H9 (cell line): Measurements from ENCODE around the gene EN1. TPM values are rescaled to one million over a fixed set of nuclear protein-coding genes. Genes with fewer than 3 reads are reported as not detected.

Experiments used
- DNase-seq: peaks from one replicate; pipeline ENCODE4 v3.0.0-alpha.2; 2017
- H2AFZ ChIP-seq: one replicate; pipeline ENCODE4 v1.6.1; 2013; ENCODE audit warnings: mild to moderate bottlenecking, low read length, control low read depth, moderate library complexity
- H2AK5ac ChIP-seq: 2 replicates; pipeline ENCODE4 v1.6.1; 2013; ENCODE audit warnings: low read length, control low read depth, mixed read lengths; ENCODE audit not compliant: insufficient read length
- H2BK120ac ChIP-seq: one replicate; pipeline ENCODE4 v1.6.1; 2013; ENCODE audit warnings: low read depth, mild to moderate bottlenecking, low read length, control low read depth, inconsistent platforms; ENCODE audit not compliant: poor library complexity, severe bottlenecking
- H2BK12ac ChIP-seq: 2 replicates; pipeline ENCODE4 v1.6.1; 2013; ENCODE audit warnings: low read length, control low read depth, mixed read lengths, low read depth; ENCODE audit not compliant: insufficient read length
- H2BK15ac ChIP-seq: 2 replicates; pipeline ENCODE4 v1.6.1; 2013; ENCODE audit warnings: low read depth, low read length, control low read depth
- H2BK20ac ChIP-seq: one replicate; pipeline ENCODE4 v1.6.1; 2013; ENCODE audit warnings: low read depth, mild to moderate bottlenecking, low read length, control low read depth, inconsistent platforms; ENCODE audit not compliant: poor library complexity, severe bottlenecking
- H2BK5ac ChIP-seq: 2 replicates; pipeline ENCODE4 v1.6.1; 2013; ENCODE audit warnings: low read length, control low read depth, mixed read lengths; ENCODE audit not compliant: insufficient read length
- H3K14ac ChIP-seq: 2 replicates; pipeline ENCODE4 v1.6.1; 2013; ENCODE audit warnings: low read length, control low read depth; ENCODE audit not compliant: insufficient read depth
- H3K18ac ChIP-seq: 2 replicates; pipeline ENCODE4 v1.6.1; 2013; ENCODE audit warnings: low read depth, mild to moderate bottlenecking, mixed read lengths, low read length, control low read depth; ENCODE audit not compliant: insufficient read length
- H3K23ac ChIP-seq: 2 replicates; pipeline ENCODE4 v1.6.1; 2013; ENCODE audit warnings: low read length, control low read depth, mixed read lengths, low read depth; ENCODE audit not compliant: insufficient read length
- H3K23me2 ChIP-seq: 2 replicates; pipeline ENCODE4 v1.6.1; 2013; ENCODE audit warnings: low read depth, mild to moderate bottlenecking, mixed read lengths, low read length, control low read depth; ENCODE audit not compliant: insufficient read length, poor library complexity, severe bottlenecking
- H3K27ac ChIP-seq: 2 replicates; pipeline ENCODE4 v1.5.1; 2013; ENCODE audit warnings: low read length, control low read depth, mixed read lengths, low read depth; ENCODE audit not compliant: insufficient read length
- H3K27me3 ChIP-seq: 2 replicates; pipeline ENCODE4 v1.6.1; 2013; ENCODE audit warnings: low read length, control low read depth, inconsistent platforms; ENCODE audit not compliant: insufficient read depth
- H3K4ac ChIP-seq: 2 replicates; pipeline ENCODE4 v1.6.1; 2013; ENCODE audit warnings: low read depth, mild to moderate bottlenecking, control low read depth, inconsistent platforms, low read length, moderate library complexity
- H3K4me1 ChIP-seq: 2 replicates; pipeline ENCODE4 v1.6.1; 2013; ENCODE audit warnings: low read length, control low read depth, inconsistent platforms; ENCODE audit not compliant: insufficient read depth
- H3K4me2 ChIP-seq: 2 replicates; pipeline ENCODE4 v1.6.1; 2013; ENCODE audit warnings: low read length, control low read depth, mixed read lengths; ENCODE audit not compliant: insufficient read length, insufficient read depth
- H3K56ac ChIP-seq: 2 replicates; pipeline ENCODE4 v1.6.1; 2013; ENCODE audit warnings: low read depth, mild to moderate bottlenecking, mixed read lengths, low read length, control low read depth; ENCODE audit not compliant: insufficient read length
- H3K79me1 ChIP-seq: 2 replicates; pipeline ENCODE4 v1.6.1; 2013; ENCODE audit warnings: low read depth, mild to moderate bottlenecking, moderate library complexity, low read length, control low read depth, inconsistent platforms; ENCODE audit not compliant: insufficient read depth, poor library complexity, severe bottlenecking
- H3K79me2 ChIP-seq: 2 replicates; pipeline ENCODE4 v1.6.1; 2013; ENCODE audit warnings: low read length, control low read depth, inconsistent platforms; ENCODE audit not compliant: insufficient read depth
- H3K9ac ChIP-seq: 2 replicates; pipeline ENCODE4 v1.6.1; 2013; ENCODE audit warnings: low read length, control low read depth, mixed read lengths; ENCODE audit not compliant: insufficient read length; ENCODE audit errors: extremely low read depth
- H3K9me3 ChIP-seq: one replicate; pipeline ENCODE4 v1.6.1; 2013; ENCODE audit warnings: low read depth, low read length, inconsistent platforms; ENCODE audit not compliant: control insufficient read depth
- H3T11ph ChIP-seq: one replicate; pipeline ENCODE4 v1.6.1; 2013; ENCODE audit warnings: mild to moderate bottlenecking, low read length, control low read depth, inconsistent platforms
- H4K20me1 ChIP-seq: one replicate; pipeline ENCODE4 v1.6.1; 2013; ENCODE audit not compliant: control insufficient read depth, insufficient read length, insufficient read depth
- H4K5ac ChIP-seq: 2 replicates; pipeline ENCODE4 v1.6.1; 2013; ENCODE audit warnings: low read depth, mild to moderate bottlenecking, mixed read lengths, low read length, control low read depth; ENCODE audit not compliant: insufficient read length
- H4K8ac ChIP-seq: replicated peaks from 2 replicates; pipeline ENCODE4 v1.6.1; 2013; ENCODE audit warnings: low read length, control low read depth, mixed read lengths, low read depth; ENCODE audit not compliant: insufficient read length
- H4K91ac ChIP-seq: 2 replicates; pipeline ENCODE4 v1.6.1; 2013; ENCODE audit warnings: low read depth, mild to moderate bottlenecking, moderate library complexity, mixed read lengths, low read length, control low read depth; ENCODE audit not compliant: insufficient read length
- H3K27ac Mint-ChIP-seq, 3 experiments: 2 replicates in 2 of 3; 3 replicates in 1 of 3; pipeline ENCODE4 v1.8.0; 2020 to 2021; ENCODE audit warnings: mixed read lengths in 3 of 3, mild to moderate bottlenecking in 1 of 3, moderate library complexity in 1 of 3
- H3K27me3 Mint-ChIP-seq: 2 replicates; pipeline ENCODE4 v1.8.0; 2021; ENCODE audit warnings: low read depth, mild to moderate bottlenecking, moderate library complexity, mixed read lengths
- H3K36me3 Mint-ChIP-seq, 3 experiments: 2 replicates in 2 of 3; 3 replicates in 1 of 3; pipeline ENCODE4 v1.8.0; 2020 to 2021; ENCODE audit warnings: low read depth in 3 of 3, mixed read lengths in 3 of 3; ENCODE audit not compliant: insufficient read depth in 1 of 3
- H3K4me1 Mint-ChIP-seq, 2 experiments: 2 replicates each; pipeline ENCODE4 v1.8.0; 2020; ENCODE audit warnings: mixed read lengths in 2 of 2
- H3K4me3 Mint-ChIP-seq, 2 experiments: 2 replicates in 1 of 2; 3 replicates in 1 of 2; pipeline ENCODE4 v1.8.0; 2020 to 2021; ENCODE audit warnings: mild to moderate bottlenecking in 2 of 2, mixed read lengths in 2 of 2, moderate library complexity in 1 of 2
- H3K9me3 Mint-ChIP-seq, 2 experiments: 2 replicates in 1 of 2; 3 replicates in 1 of 2; pipeline ENCODE4 v1.8.0; 2020; ENCODE audit warnings: mild to moderate bottlenecking in 2 of 2, mixed read lengths in 2 of 2, moderate library complexity in 1 of 2
- WGBS: extraction: QIAGEN DNeasy Blood & Tissue Kit; methylation state at CpG from one replicate; pipeline ENCODE4 v1.1.7; 2013; ENCODE audit warnings: missing lambda C conversion rate, low lambda C conversion rate, mixed read lengths; ENCODE audit not compliant: insufficient read length; ENCODE audit errors: extremely low coverage; 5-methylcytosine and 5-hydroxymethylcytosine counted together
- total RNA-seq: library from RNA; stranded (reverse); gene quantifications from 2 replicates; pipeline ENCODE4 v1.2.1, GENCODE V29; 2021
- TF ChIP-seq, protein P1 (sequence below): fragments of 200-600 bp; sonication (generic); conservative IDR thresholded peaks from 3 replicates; pipeline ENCODE4 v1.8.0; 2021; ENCODE audit warnings: antibody characterized with exemption, mild to moderate bottlenecking

Gene EN1
- total RNA-seq, 1 experiment from 2014 or later: not detected

DNA sequence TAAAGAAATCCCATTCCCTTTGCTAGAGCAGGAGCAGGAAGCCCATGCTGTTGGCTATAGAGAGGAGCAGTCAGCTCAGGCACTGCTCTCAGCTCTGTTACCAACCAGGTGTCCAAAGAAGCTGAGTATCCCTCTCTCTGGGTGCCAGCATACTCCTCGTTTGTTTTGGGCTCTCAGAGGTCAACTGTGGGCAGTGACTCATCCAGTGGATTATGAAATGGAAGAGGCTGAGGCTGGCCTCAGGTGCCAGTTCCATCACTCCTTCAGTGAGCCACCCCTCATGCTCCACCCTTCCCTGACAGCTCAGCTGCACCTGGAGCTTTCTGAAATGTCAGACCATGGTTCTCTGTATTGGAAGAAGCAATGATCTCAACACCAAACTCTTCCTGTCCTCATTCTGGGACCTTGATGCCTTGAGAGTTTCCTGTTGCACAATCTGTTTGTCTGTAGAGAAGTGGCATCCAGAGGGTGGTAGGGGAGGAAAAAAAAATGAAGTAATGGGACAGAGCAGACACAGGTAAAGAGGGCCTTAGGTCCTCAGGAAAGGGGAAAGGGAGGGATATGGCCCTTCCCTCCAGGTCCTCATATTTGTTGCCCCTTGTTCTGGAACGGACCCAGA, 31.2 kb upstream of the EN1 start:
- Mint-ChIP-seq H3K4me1 (peaks cover 8 to 10% of the 10 kb centered on the region in 2 experiments; a peak in 2 of 4 replicates), H3K27ac (no peak overlapping the region), H3K4me3 (no peak overlapping the region), H3K27me3 (peaks cover 60% of the 10 kb centered on the region), H3K36me3 (no peaks in the 10 kb centered on the region; a peak in 1 of 7 replicates), H3K9me3 (no peaks in the 10 kb centered on the region)
- no peak overlapping the region for H3K14ac ChIP-seq
- no peak overlapping the region for H3K18ac ChIP-seq
- H3K56ac ChIP-seq: no peak overlapping the region
- no peak overlapping the region for H2BK15ac ChIP-seq
- H3K79me2 ChIP-seq: no peaks in the 10 kb centered on the region
- no peaks in the 10 kb centered on the region for H4K20me1 ChIP-seq
- no peak overlapping the region for H2BK12ac ChIP-seq
- no peaks in the 10 kb centered on the region; the same call in 1 of the 2 replicates for H3K27me3 ChIP-seq
- no peak overlapping the region for H3K9ac ChIP-seq
- no peaks in the 10 kb centered on the region for H3K79me1 ChIP-seq
- H3K23ac ChIP-seq: no peak overlapping the region
- no peak overlapping the region for H4K91ac ChIP-seq
- H3K9me3 ChIP-seq: no peaks in the 10 kb centered on the region
- H3K4me1 ChIP-seq: peaks cover 2% of the 10 kb centered on the region; the same call in 1 of the 2 replicates
- no peak overlapping the region for H4K5ac ChIP-seq
- H2AFZ ChIP-seq: no peak overlapping the region
- no peaks in the 10 kb centered on the region for H3K23me2 ChIP-seq
- WGBS: no CpG with 5 or more reads among the region's 2 CpGs
- DNase-seq: no peak
- no peak overlapping the region for H2BK20ac ChIP-seq
- no peak overlapping the region for H3T11ph ChIP-seq
- no peak overlapping the region for H3K4me2 ChIP-seq
- no peak overlapping the region for H2BK120ac ChIP-seq
- no peak overlapping the region for H3K27ac ChIP-seq
- no peak overlapping the region for H4K8ac ChIP-seq
- H2BK5ac ChIP-seq: no peak overlapping the region
- H2AK5ac ChIP-seq: no peak overlapping the region
- no peak overlapping the region for H3K4ac ChIP-seq
- TF ChIP-seq, protein P1, sequence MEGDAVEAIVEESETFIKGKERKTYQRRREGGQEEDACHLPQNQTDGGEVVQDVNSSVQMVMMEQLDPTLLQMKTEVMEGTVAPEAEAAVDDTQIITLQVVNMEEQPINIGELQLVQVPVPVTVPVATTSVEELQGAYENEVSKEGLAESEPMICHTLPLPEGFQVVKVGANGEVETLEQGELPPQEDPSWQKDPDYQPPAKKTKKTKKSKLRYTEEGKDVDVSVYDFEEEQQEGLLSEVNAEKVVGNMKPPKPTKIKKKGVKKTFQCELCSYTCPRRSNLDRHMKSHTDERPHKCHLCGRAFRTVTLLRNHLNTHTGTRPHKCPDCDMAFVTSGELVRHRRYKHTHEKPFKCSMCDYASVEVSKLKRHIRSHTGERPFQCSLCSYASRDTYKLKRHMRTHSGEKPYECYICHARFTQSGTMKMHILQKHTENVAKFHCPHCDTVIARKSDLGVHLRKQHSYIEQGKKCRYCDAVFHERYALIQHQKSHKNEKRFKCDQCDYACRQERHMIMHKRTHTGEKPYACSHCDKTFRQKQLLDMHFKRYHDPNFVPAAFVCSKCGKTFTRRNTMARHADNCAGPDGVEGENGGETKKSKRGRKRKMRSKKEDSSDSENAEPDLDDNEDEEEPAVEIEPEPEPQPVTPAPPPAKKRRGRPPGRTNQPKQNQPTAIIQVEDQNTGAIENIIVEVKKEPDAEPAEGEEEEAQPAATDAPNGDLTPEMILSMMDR: no peak
